Measurements from ENCODE around the gene FSTL5.

Gene FSTL5

GRCh38 chr4:161404346-161405110, 759.3 kb downstream of the FSTL5 start:
- Histone ChIP-seq H3K4me1 (ENCODE audit: control insufficient read depth, low read length) (no peaks in the 10 kb centered on the region), H3K4me3 (ENCODE audit: low read length) (no peak overlapping the region), H3K9me3 (ENCODE audit: control insufficient read depth, insufficient read depth, low read length) (no peaks in the 10 kb centered on the region), H3K27ac (ENCODE audit: low read depth, low read length) (no peak overlapping the region), H3K79me2 (ENCODE audit: control insufficient read depth, low read length) (no peaks in the 10 kb centered on the region), H3K9me2 (replicated peaks; ENCODE audit: control insufficient read depth, low read length) (no peaks in the 10 kb centered on the region; the same call in 1 of the 2 replicates), H3F3A (ENCODE audit: control insufficient read depth, insufficient read depth) (no peaks in the 10 kb centered on the region), H4K20me1 (ENCODE audit: control insufficient read depth, insufficient read depth, low read depth, low read length) (no peaks in the 10 kb centered on the region), H3K4me2 (ENCODE audit: low read length) (no peak overlapping the region), H3K27me3 (ENCODE audit: control insufficient read depth, low read length) (no peaks in the 10 kb centered on the region), H3K36me3 (ENCODE audit: control insufficient read depth, low read length) (no peaks in the 10 kb centered on the region)
- TF ChIP-seq EZH2phosphoT487 (IDR thresholded peaks at IDR 0.05; ENCODE audit: borderline replicate concordance, low read length), result no peak
- TF ChIP-seq CTCF (IDR thresholded peaks at IDR 0.05; ENCODE audit: low read depth, low read length, poor library complexity, severe bottlenecking), result no peak

GRCh38 chr4:161403781-161404180, 760.0 kb downstream of the FSTL5 start:
- TF ChIP-seq CTCF (IDR thresholded peaks at IDR 0.05; ENCODE audit: low read depth, low read length, poor library complexity, severe bottlenecking), result no peak
- no peaks in the 10 kb centered on the region for H3K36me3 ChIP-seq (ENCODE audit: control insufficient read depth, low read length)
- H3K9me2 ChIP-seq (replicated peaks; ENCODE audit: control insufficient read depth, low read length), result no peaks in the 10 kb centered on the region; the same call in 1 of the 2 replicates

GRCh38 chr4:161393602-161394001, 770.2 kb downstream of the FSTL5 start:
- Histone ChIP-seq H3K36me3 (ENCODE audit: control insufficient read depth, low read length) (no peaks in the 10 kb centered on the region), H3K4me3 (ENCODE audit: low read length) (no peak overlapping the region), H3K9me2 (replicated peaks; ENCODE audit: control insufficient read depth, low read length) (no peaks in the 10 kb centered on the region), H4K20me1 (ENCODE audit: control insufficient read depth, insufficient read depth, low read depth, low read length) (no peaks in the 10 kb centered on the region), H3K79me2 (ENCODE audit: control insufficient read depth, low read length) (no peaks in the 10 kb centered on the region), H3K4me1 (ENCODE audit: control insufficient read depth, low read length) (no peaks in the 10 kb centered on the region), H3K4me2 (ENCODE audit: low read length) (no peak overlapping the region), H3K27me3 (ENCODE audit: control insufficient read depth, low read length) (no peaks in the 10 kb centered on the region), H3K27ac (ENCODE audit: low read depth, low read length) (no peak overlapping the region), H3K9me3 (ENCODE audit: control insufficient read depth, insufficient read depth, low read length) (no peaks in the 10 kb centered on the region), H3F3A (ENCODE audit: control insufficient read depth, insufficient read depth) (no peaks in the 10 kb centered on the region)
- TF ChIP-seq EZH2phosphoT487 (IDR thresholded peaks at IDR 0.05; ENCODE audit: borderline replicate concordance, low read length) (no peak), CTCF (IDR thresholded peaks at IDR 0.05; ENCODE audit: low read depth, low read length, poor library complexity, severe bottlenecking) (no peak)

More at GRCh38 chr4:161403781-161404180, 760.0 kb downstream of the FSTL5 start:
- no peaks in the 10 kb centered on the region for H3F3A ChIP-seq (ENCODE audit: control insufficient read depth, insufficient read depth)
- H3K27me3 ChIP-seq (ENCODE audit: control insufficient read depth, low read length), result no peaks in the 10 kb centered on the region
- no peak overlapping the region for H3K4me2 ChIP-seq (ENCODE audit: low read length)
- no peaks in the 10 kb centered on the region for H3K9me3 ChIP-seq (ENCODE audit: control insufficient read depth, insufficient read depth, low read length)
- no peaks in the 10 kb centered on the region for H4K20me1 ChIP-seq (ENCODE audit: control insufficient read depth, insufficient read depth, low read depth, low read length)
- H3K4me3 ChIP-seq (ENCODE audit: low read length), result no peak overlapping the region
- no peaks in the 10 kb centered on the region for H3K79me2 ChIP-seq (ENCODE audit: control insufficient read depth, low read length)
- H3K4me1 ChIP-seq (ENCODE audit: control insufficient read depth, low read length), result no peaks in the 10 kb centered on the region
- H3K27ac ChIP-seq (ENCODE audit: low read depth, low read length), result no peak overlapping the region

All from DOHH2 (cell line).